PC-3 (cell line): ENCODE results near the gene NAA38. TPM values are rescaled to one million over a fixed set of nuclear protein-coding genes. Genes with fewer than 3 reads are reported as not detected.

Experiments used
- ATAC-seq: fragments of 200-7000 bp; cut with Tn5 transposase; 2 replicates; pipeline ENCODE4 v1.9.1; 2020; ENCODE audit warnings: mild to moderate bottlenecking, moderate library complexity
- BruUV-seq: library from RNA; stranded (reverse); fragments of 400-500 nt; replicated peaks from 2 replicates; lab custom pipeline; 2021; lab: Mats Ljungman, UMichigan
- CTCF ChIA-PET: fragments of 300-600 bp; sonication (Branson Sonifier 250); formaldehyde crosslinking; loops from one replicate; lab custom pipeline; 2022; ENCODE audit warnings: antibody characterized with exemption; lab: Charles Lee
- POLR2A ChIA-PET: fragments of 300-600 bp; sonication (Branson Sonifier 250); formaldehyde crosslinking; loops from one replicate; lab custom pipeline; 2022; ENCODE audit warnings: antibody characterized with exemption; ENCODE audit not compliant: unreplicated experiment; lab: Charles Lee
- DNase-seq: peaks from one replicate; pipeline ENCODE4 v3.0.0-alpha.2; 2015
- H2AFZ ChIP-seq: fragments of 300-600 bp; sonication (generic); 2 replicates; pipeline ENCODE4 v1.6.0; 2016; ENCODE audit warnings: antibody characterized with exemption, low read length
- H3F3A ChIP-seq: fragments of 300-600 bp; sonication (generic); one replicate; pipeline ENCODE4 v1.6.0; 2017; ENCODE audit warnings: antibody characterized with exemption, low read length, control low read depth, mild to moderate bottlenecking; ENCODE audit not compliant: unreplicated experiment
- H3K27ac ChIP-seq: fragments of 300-600 bp; sonication (generic); 2 replicates; pipeline ENCODE4 v1.5.1; 2016; ENCODE audit warnings: mild to moderate bottlenecking, low read length
- H3K27me3 ChIP-seq: fragments of 300-600 bp; sonication (generic); 2 replicates; pipeline ENCODE4 v1.6.1; 2016; ENCODE audit warnings: low read length, mixed read lengths
- H3K36me3 ChIP-seq: fragments of 300-600 bp; sonication (generic); 2 replicates; pipeline ENCODE4 v1.6.1; 2016; ENCODE audit warnings: low read depth, mixed run types, low read length, mixed read lengths
- H3K4me1 ChIP-seq: fragments of 300-600 bp; sonication (generic); 2 replicates; pipeline ENCODE4 v1.5.1; 2016; ENCODE audit warnings: low read length; ENCODE audit not compliant: insufficient read depth
- H3K4me2 ChIP-seq: fragments of 300-600 bp; sonication (generic); 2 replicates; pipeline ENCODE4 v1.6.0; 2016; ENCODE audit warnings: low read length
- H3K4me3 ChIP-seq: fragments of 300-600 bp; sonication (generic); 2 replicates; pipeline ENCODE4 v1.5.1; 2016; ENCODE audit warnings: mild to moderate bottlenecking, low read length, mixed read lengths
- H3K79me2 ChIP-seq: fragments of 300-600 bp; sonication (generic); 2 replicates; pipeline ENCODE4 v1.6.1; 2017; ENCODE audit warnings: low read length, mixed read lengths
- H3K9ac ChIP-seq: fragments of 300-600 bp; sonication (generic); 2 replicates; pipeline ENCODE4 v1.6.0; 2016; ENCODE audit warnings: mild to moderate bottlenecking, low read length
- H3K9me2 ChIP-seq: fragments of 300-600 bp; sonication (generic); replicated peaks from 2 replicates; pipeline ENCODE4 v1.6.1; 2016; ENCODE audit warnings: mixed run types, low read length, mixed read lengths
- H3K9me3 ChIP-seq: fragments of 300-600 bp; sonication (generic); 2 replicates; pipeline ENCODE4 v1.6.1; 2016; ENCODE audit warnings: low read length, mixed read lengths
- H4K20me1 ChIP-seq: fragments of 300-600 bp; sonication (generic); 2 replicates; pipeline ENCODE4 v1.6.1; 2016; ENCODE audit warnings: low read length, mixed read lengths
- CTCF ChIP-seq: fragments of 300-600 bp; sonication (generic); conservative IDR thresholded peaks from 2 replicates; pipeline ENCODE4 v1.5.1; 2017; ENCODE audit warnings: antibody characterized with exemption, low read depth, mild to moderate bottlenecking, low read length
- EZH2 ChIP-seq: fragments of 300-600 bp; sonication (generic); IDR thresholded peaks from one replicate; pipeline ENCODE4 v1.6.1; 2017; ENCODE audit warnings: antibody characterized with exemption, mild to moderate bottlenecking, low read length; ENCODE audit not compliant: unreplicated experiment
- EZH2phosphoT487 ChIP-seq: fragments of 300-600 bp; sonication (generic); IDR thresholded peaks from 2 replicates; pipeline ENCODE4 v1.6.1; 2018; ENCODE audit warnings: mild to moderate bottlenecking, antibody characterized with exemption, low read length, borderline replicate concordance
- intact Hi-C: fragments of 100-400 bp; cut with micrococcal nuclease; formaldehyde crosslinking; loops from 2 replicates; pipeline ENCODE4 v1.9.0; 2023
- total RNA-seq: library from RNA; depleted of rRNA; stranded (reverse); fragments of >200 nt; gene quantifications from 2 replicates; pipeline ENCODE4 v1.2.3, GENCODE V29; 2014

NAA38 gene
- total RNA-seq, 1 experiment from 2014 or later = 403 TPM

GRCh38 chr17:7846765-7847661 is 10.3 kb downstream of the NAA38 start:
- ChIA-PET POLR2A (no interaction called here), CTCF (no interaction called here)
- Histone ChIP-seq H3K27me3 (no peaks in the 10 kb centered on the region), H3F3A (no peaks in the 10 kb centered on the region), H3K27ac (no peak overlapping the region), H3K9me3 (no peaks in the 10 kb centered on the region), H3K4me3 (no peak overlapping the region), H3K4me2 (no peak overlapping the region), H3K9me2 (no peaks in the 10 kb centered on the region), H3K36me3 (no peaks in the 10 kb centered on the region; the same call in 1 of the 2 replicates), H3K4me1 (peaks cover 15% of the 10 kb centered on the region), H4K20me1 (no peaks in the 10 kb centered on the region), H3K79me2 (peaks cover 20% of the 10 kb centered on the region), H3K9ac (no peak overlapping the region), H2AFZ (no peak overlapping the region)
- intact Hi-C loops = no loop called here
- ATAC-seq (no peak), DNase-seq (no peak)
- no peak for TF ChIP-seq EZH2
- no peak for TF ChIP-seq EZH2phosphoT487
- no peak for TF ChIP-seq CTCF
- BruUV-seq = no TSS peak

- Histone ChIP-seq H3K36me3 (no peaks in the 10 kb centered on the region; the same call in 1 of the 2 replicates), H4K20me1 (no peaks in the 10 kb centered on the region), H3K4me2 (no peak overlapping the region), H3K27ac (no peak overlapping the region), H3K9ac (no peak overlapping the region), H3K79me2 (peaks cover 20% of the 10 kb centered on the region), H2AFZ (no peak overlapping the region), H3K4me3 (no peak overlapping the region), H3K9me3 (no peaks in the 10 kb centered on the region), H3F3A (no peaks in the 10 kb centered on the region), H3K27me3 (no peaks in the 10 kb centered on the region), H3K4me1 (peaks cover 15% of the 10 kb centered on the region), H3K9me2 (no peaks in the 10 kb centered on the region)
- POLR2A ChIA-PET = no interaction called here
- CTCF ChIA-PET = no interaction called here
- TF ChIP-seq EZH2 (no peak), CTCF (no peak), EZH2phosphoT487 (no peak)
- DNase-seq (no peak), ATAC-seq (no peak)
- no TSS peak for BruUV-seq
- intact Hi-C loops = no loop called here
Observed at GRCh38 chr17:7846063-7846735, 11.2 kb downstream of the NAA38 start.
